CD4-positive, alpha-beta T cell (primary cell): Measurements from ENCODE around the gene SMIM41. TPM values are rescaled to one million over a fixed set of nuclear protein-coding genes. Genes with fewer than 3 reads are reported as not detected.

Source experiments
- ATAC-seq: fragments of 200-7000 bp; cut with Tn5 transposase; one replicate; pipeline ENCODE4 v1.10.0; 2022; ENCODE audit warnings: mild to moderate bottlenecking; ENCODE audit not compliant: poor library complexity
- CTCF ChIA-PET: fragments of 350-600 bp; sonication (Branson Sonifier 250); formaldehyde crosslinking; loops from one replicate; lab custom pipeline; 2021; ENCODE audit warnings: antibody characterized with exemption, inconsistent platforms; lab: Charles Lee
- POLR2A ChIA-PET: fragments of 350-600 bp; sonication (Branson Sonifier 250); formaldehyde crosslinking; loops from one replicate; lab custom pipeline; 2021; ENCODE audit warnings: antibody characterized with exemption, inconsistent platforms; lab: Charles Lee
- DNase-seq, 14 experiments: peaks; one replicate each; pipeline ENCODE4 v3.0.0-alpha.2; 2013 to 2020; ENCODE audit warnings: mixed read lengths in 2 of 14
- H3K27ac ChIP-seq, 2 donors: one replicate each; pipeline versions ENCODE4 v1.5.1 to v1.7.0; 2013; ENCODE audit warnings: low read length in 2 of 2, low read depth in 1 of 2, mild to moderate bottlenecking in 1 of 2
- H3K27me3 ChIP-seq, 2 experiments: 1 replicate in 1 of 2; 2 replicates in 1 of 2; pipeline versions ENCODE4 v1.6.1 to v1.7.0; 2013; ENCODE audit warnings: low read length in 2 of 2, control low read depth in 1 of 2, mild to moderate bottlenecking in 1 of 2, moderate library complexity in 1 of 2; ENCODE audit not compliant: insufficient read depth in 2 of 2, control insufficient read depth in 1 of 2
- H3K36me3 ChIP-seq: one replicate; pipeline ENCODE4 v1.6.1; 2013; ENCODE audit warnings: low read length, control low read depth; ENCODE audit not compliant: insufficient read depth
- H3K4me1 ChIP-seq: one replicate; pipeline ENCODE4 v1.6.1; 2013; ENCODE audit warnings: low read length, control low read depth; ENCODE audit not compliant: insufficient read depth
- H3K4me3 ChIP-seq: one replicate; pipeline ENCODE4 v1.5.1; 2013; ENCODE audit warnings: mild to moderate bottlenecking, low read length, moderate library complexity
- H3K9me3 ChIP-seq, 2 experiments: 1 replicate in 1 of 2; 2 replicates in 1 of 2; pipeline versions ENCODE4 v1.6.1 to v1.7.0; 2013; ENCODE audit warnings: low read length in 2 of 2, mild to moderate bottlenecking in 2 of 2, control low read depth in 1 of 2, moderate library complexity in 1 of 2; ENCODE audit not compliant: control insufficient read depth in 1 of 2, insufficient read depth in 1 of 2
- H3K27ac Mint-ChIP-seq: one replicate; pipeline ENCODE4 v1.8.0; 2020; ENCODE audit warnings: mixed read lengths
- H3K27me3 Mint-ChIP-seq: one replicate; pipeline ENCODE4 v1.8.0; 2021; ENCODE audit warnings: mixed read lengths
- H3K36me3 Mint-ChIP-seq: one replicate; pipeline ENCODE4 v1.8.0; 2021; ENCODE audit warnings: low read depth, mixed read lengths
- H3K4me1 Mint-ChIP-seq: one replicate; pipeline ENCODE4 v1.8.0; 2021; ENCODE audit warnings: low read depth, mixed read lengths
- H3K4me3 Mint-ChIP-seq: one replicate; pipeline ENCODE4 v1.8.0; 2020; ENCODE audit warnings: mild to moderate bottlenecking, mixed read lengths
- H3K9me3 Mint-ChIP-seq: one replicate; pipeline ENCODE4 v1.8.0; 2020; ENCODE audit warnings: mixed read lengths
- intact Hi-C, 2 experiments: fragments of 100-400 bp; cut with DNase I in 1 of 2; cut with micrococcal nuclease in 1 of 2; formaldehyde crosslinking; loops; one replicate each; pipeline versions ENCODE4 v1.15.1 to v1.9.0; 2023 to 2025; cut with DNase I, micrococcal nuclease
- total RNA-seq, 174 experiments: library from RNA in 2 of 174; stranded (reverse) in 2 of 174; gene quantifications; one replicate each; pipeline ENCODE4 v1.2.3 and lab custom pipeline; 2021 to 2026
- TF ChIP-seq, protein P1 (sequence below): fragments of 200-600 bp; IDR thresholded peaks from one replicate; pipeline ENCODE4 v1.8.0; 2022; ENCODE audit warnings: antibody characterized with exemption, mild to moderate bottlenecking

Gene SMIM41
- total RNA-seq, 2 experiments from 2014 or later = not detected

GRCh38 chr12:52149182-52149641 lies 69.7 kb downstream of the SMIM41 start:
- Histone ChIP-seq H3K27ac (no peak overlapping the region), H3K9me3 (no peaks in the 10 kb centered on the region), H3K27me3 (no peaks in the 10 kb centered on the region), H3K4me3 (no peak overlapping the region), H3K36me3 (no peaks in the 10 kb centered on the region), H3K4me1 (peaks cover 28% of the 10 kb centered on the region)
- Mint-ChIP-seq H3K36me3 (no peaks in the 10 kb centered on the region), H3K4me3 (no peak overlapping the region), H3K27ac (no peak overlapping the region), H3K4me1 (peaks cover 14% of the 10 kb centered on the region), H3K9me3 (no peaks in the 10 kb centered on the region), H3K27me3 (peaks cover 6% of the 10 kb centered on the region)
- DNase-seq = no peak
- ChIA-PET CTCF (interaction anchor here (1.4 kb wide), 1 partner anchor 178 kb away, joined by 3 read pairs; no protein-coding TSS in a partner anchor), POLR2A (no interaction called here)
- TF ChIP-seq, protein P1, sequence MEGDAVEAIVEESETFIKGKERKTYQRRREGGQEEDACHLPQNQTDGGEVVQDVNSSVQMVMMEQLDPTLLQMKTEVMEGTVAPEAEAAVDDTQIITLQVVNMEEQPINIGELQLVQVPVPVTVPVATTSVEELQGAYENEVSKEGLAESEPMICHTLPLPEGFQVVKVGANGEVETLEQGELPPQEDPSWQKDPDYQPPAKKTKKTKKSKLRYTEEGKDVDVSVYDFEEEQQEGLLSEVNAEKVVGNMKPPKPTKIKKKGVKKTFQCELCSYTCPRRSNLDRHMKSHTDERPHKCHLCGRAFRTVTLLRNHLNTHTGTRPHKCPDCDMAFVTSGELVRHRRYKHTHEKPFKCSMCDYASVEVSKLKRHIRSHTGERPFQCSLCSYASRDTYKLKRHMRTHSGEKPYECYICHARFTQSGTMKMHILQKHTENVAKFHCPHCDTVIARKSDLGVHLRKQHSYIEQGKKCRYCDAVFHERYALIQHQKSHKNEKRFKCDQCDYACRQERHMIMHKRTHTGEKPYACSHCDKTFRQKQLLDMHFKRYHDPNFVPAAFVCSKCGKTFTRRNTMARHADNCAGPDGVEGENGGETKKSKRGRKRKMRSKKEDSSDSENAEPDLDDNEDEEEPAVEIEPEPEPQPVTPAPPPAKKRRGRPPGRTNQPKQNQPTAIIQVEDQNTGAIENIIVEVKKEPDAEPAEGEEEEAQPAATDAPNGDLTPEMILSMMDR = no peak
- no peak for ATAC-seq
- intact Hi-C loops = no loop called here

DNA sequence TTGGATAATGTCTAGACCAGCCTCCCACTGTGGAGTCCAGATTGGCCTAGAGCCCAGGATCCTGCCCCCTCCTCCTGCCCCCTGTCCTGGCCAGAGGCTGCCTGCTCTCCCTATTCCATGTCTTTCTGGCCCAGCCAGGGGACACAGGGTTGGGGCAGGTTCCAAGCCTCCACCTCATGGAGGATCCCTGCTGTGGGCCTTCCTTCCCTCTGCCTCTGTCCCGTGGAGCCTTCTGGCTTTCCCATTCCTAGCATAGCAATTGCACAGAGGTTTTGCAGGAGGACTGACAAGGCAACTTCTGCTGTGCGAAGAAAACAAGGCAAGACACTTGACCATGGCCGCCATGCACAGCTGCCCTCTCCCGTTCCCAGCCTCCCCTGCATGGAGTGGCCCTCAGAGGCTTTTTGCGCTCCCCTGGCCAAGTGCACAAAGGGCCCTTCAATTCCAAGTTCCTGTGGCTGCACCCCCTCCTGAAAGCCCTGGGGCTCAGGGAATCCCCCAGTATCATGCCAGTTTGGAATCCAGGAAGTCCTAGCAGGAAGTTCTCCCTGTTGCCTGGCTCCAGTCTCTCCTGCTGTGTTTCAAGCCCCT lies 70.2 kb downstream of the SMIM41 start:
- no peaks in the 10 kb centered on the region for H3K36me3 Mint-ChIP-seq
- H3K27ac ChIP-seq = no peak overlapping the region
- peaks cover 6% of the 10 kb centered on the region for H3K27me3 Mint-ChIP-seq
- TF ChIP-seq, protein P1 = no peak
- H3K9me3 Mint-ChIP-seq = no peaks in the 10 kb centered on the region
- DNase-seq = no peak
- no peaks in the 10 kb centered on the region for H3K9me3 ChIP-seq
- peaks cover 33% of the 10 kb centered on the region for H3K4me1 ChIP-seq
- no peaks in the 10 kb centered on the region for H3K36me3 ChIP-seq
- no peak overlapping the region for H3K4me3 Mint-ChIP-seq
- ChIA-PET POLR2A (no interaction called here), CTCF (no interaction called here)
- H3K27ac Mint-ChIP-seq = no peak overlapping the region
- H3K4me3 ChIP-seq = no peak overlapping the region
- intact Hi-C loops = no loop called here
- ATAC-seq = no peak
- peaks cover 16% of the 10 kb centered on the region for H3K4me1 Mint-ChIP-seq
- H3K27me3 ChIP-seq = no peaks in the 10 kb centered on the region

DNA sequence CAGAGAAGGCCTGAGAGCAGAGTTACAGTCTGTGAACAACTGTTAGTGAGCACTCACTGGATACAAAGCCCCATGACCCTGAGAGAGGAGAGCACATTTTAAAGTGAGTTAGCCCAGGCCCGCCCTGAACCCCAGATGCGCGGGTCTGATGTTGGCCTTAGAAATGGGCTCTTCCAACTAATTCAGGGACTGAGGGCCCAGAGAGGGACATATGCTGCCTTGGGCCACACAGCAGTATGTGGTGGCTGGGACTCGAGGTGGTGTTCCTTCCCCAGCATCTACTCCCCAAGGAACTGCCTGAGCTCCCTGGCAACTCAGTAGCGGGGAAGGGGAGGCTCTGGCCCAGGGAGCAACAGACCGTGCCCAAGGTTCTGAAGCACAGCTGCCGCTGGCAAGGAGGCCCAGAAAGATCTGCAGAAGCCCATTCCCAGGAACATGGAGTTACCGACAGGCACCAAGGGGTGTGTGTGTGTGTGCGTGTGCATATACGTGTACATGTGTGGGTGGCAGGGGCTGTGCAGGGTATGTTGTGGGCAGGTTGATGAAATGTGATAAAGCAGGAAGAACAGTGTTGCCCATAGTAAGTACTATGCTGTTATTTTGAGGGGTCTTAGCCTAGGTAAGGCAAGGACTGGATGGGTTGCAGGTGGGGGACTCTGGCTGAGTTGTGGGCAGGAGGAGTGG lies 71.8 kb downstream of the SMIM41 start:
- Histone ChIP-seq H3K4me3 (no peak overlapping the region), H3K27ac (no peak overlapping the region), H3K4me1 (peaks cover 49% of the 10 kb centered on the region), H3K27me3 (no peaks in the 10 kb centered on the region), H3K36me3 (no peaks in the 10 kb centered on the region), H3K9me3 (no peaks in the 10 kb centered on the region)
- CTCF ChIA-PET = interaction anchor here (1.5 kb wide), 1 partner anchor 176 kb away, joined by 4 read pairs; no protein-coding TSS in a partner anchor
- peak overlapping the region; percentile 28 for H3K27ac Mint-ChIP-seq
- TF ChIP-seq, protein P1 = no peak
- H3K9me3 Mint-ChIP-seq = no peaks in the 10 kb centered on the region
- peaks cover 6% of the 10 kb centered on the region for H3K27me3 Mint-ChIP-seq
- peak overlapping the region; percentile 40 for H3K4me3 Mint-ChIP-seq
- DNase-seq = no peak
- intact Hi-C loops = no loop called here
- ATAC-seq = no peak
- H3K36me3 Mint-ChIP-seq = no peaks in the 10 kb centered on the region
- POLR2A ChIA-PET = interaction anchor here (0.5 kb wide), 1 partner anchor 1226 kb away, joined by 4 read pairs; no protein-coding TSS in a partner anchor
- peaks cover 31% of the 10 kb centered on the region for H3K4me1 Mint-ChIP-seq
